Measurements from ENCODE around the gene EFCAB5. TPM values are rescaled to one million over a fixed set of nuclear protein-coding genes. Genes with fewer than 3 reads are reported as not detected.

EFCAB5 gene
- total and polyA plus RNA-seq, 2 experiments from 2014 or later = 0.68 TPM; not detected in 1

DNA sequence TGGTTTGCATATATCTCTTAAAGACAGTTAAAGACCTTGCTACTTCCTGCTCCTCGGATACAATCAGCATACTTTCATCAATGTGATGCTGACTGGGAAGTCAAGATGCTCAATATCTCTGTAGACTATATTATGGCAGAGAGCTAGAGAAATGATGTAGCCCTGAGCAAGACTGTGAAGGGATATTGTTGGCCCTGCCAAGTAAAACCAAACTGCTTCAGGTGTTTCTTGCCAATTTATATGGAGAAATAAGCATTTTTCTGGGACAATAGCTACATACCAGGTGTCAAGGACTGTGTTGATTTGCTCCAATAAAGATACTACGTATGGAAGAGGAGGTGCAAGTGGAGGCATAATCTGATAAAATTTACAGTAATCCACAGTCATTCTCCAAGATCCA lies 4.7 kb upstream of the EFCAB5 start (continued):
- TF ChIP-seq, protein P1, sequence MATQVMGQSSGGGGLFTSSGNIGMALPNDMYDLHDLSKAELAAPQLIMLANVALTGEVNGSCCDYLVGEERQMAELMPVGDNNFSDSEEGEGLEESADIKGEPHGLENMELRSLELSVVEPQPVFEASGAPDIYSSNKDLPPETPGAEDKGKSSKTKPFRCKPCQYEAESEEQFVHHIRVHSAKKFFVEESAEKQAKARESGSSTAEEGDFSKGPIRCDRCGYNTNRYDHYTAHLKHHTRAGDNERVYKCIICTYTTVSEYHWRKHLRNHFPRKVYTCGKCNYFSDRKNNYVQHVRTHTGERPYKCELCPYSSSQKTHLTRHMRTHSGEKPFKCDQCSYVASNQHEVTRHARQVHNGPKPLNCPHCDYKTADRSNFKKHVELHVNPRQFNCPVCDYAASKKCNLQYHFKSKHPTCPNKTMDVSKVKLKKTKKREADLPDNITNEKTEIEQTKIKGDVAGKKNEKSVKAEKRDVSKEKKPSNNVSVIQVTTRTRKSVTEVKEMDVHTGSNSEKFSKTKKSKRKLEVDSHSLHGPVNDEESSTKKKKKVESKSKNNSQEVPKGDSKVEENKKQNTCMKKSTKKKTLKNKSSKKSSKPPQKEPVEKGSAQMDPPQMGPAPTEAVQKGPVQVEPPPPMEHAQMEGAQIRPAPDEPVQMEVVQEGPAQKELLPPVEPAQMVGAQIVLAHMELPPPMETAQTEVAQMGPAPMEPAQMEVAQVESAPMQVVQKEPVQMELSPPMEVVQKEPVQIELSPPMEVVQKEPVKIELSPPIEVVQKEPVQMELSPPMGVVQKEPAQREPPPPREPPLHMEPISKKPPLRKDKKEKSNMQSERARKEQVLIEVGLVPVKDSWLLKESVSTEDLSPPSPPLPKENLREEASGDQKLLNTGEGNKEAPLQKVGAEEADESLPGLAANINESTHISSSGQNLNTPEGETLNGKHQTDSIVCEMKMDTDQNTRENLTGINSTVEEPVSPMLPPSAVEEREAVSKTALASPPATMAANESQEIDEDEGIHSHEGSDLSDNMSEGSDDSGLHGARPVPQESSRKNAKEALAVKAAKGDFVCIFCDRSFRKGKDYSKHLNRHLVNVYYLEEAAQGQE (IDR thresholded peaks at IDR 0.05; ENCODE audit: unreplicated experiment) = no peak
- TF ChIP-seq, protein P2, sequence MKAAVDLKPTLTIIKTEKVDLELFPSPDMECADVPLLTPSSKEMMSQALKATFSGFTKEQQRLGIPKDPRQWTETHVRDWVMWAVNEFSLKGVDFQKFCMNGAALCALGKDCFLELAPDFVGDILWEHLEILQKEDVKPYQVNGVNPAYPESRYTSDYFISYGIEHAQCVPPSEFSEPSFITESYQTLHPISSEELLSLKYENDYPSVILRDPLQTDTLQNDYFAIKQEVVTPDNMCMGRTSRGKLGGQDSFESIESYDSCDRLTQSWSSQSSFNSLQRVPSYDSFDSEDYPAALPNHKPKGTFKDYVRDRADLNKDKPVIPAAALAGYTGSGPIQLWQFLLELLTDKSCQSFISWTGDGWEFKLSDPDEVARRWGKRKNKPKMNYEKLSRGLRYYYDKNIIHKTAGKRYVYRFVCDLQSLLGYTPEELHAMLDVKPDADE (IDR thresholded peaks at IDR 0.05) = no peak
- TF ChIP-seq EZH2phosphoT487 (IDR thresholded peaks at IDR 0.05; ENCODE audit: unreplicated experiment) (no peak), STAT1 (IDR thresholded peaks at IDR 0.05; ENCODE audit: unreplicated experiment) (no peak), ZNF331 (CRISPR knock-in tag; IDR thresholded peaks at IDR 0.05; ENCODE audit: low read depth) (no peak), CREB1 (CRISPR knock-in tag; IDR thresholded peaks at IDR 0.05; ENCODE audit: low read depth) (no peak)

DNA sequence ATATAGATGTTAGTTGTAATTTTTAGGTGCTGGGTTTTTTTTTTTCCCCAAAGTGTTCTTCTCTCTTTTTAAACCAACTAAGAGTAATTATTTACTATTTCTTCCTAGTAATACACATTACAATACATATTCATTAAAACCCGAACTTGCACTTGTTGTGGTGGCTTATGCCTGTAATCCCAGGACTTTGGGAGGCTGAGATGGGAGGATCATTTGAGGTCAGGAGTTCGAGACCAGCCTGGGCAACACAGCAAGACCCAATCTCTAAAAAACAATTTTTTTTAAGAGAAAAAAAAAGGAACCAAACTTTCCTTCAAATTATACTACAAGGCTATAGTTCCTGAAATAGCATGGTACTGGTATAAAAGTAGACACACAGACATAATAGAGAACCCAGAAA lies 3.8 kb downstream of the EFCAB5 start:
- no peak overlapping the region for H3K4me3 ChIP-seq
- DNase-seq (ENCODE audit: low spot score) (no peak), ATAC-seq (no peak)
- no peaks in the 10 kb centered on the region for H3F3A ChIP-seq (replicated peaks; ENCODE audit: low read depth)
- Mint-ChIP-seq H3K27ac (no peak overlapping the region), H3K27me3 (ENCODE audit: insufficient read depth, low read depth, poor library complexity) (peaks cover 6% of the 10 kb centered on the region), H3K36me3 (ENCODE audit: low read depth) (no peaks in the 10 kb centered on the region), H3K9me3 (no peaks in the 10 kb centered on the region), H3K4me3 (no peak overlapping the region), H3K4me1 (no peaks in the 10 kb centered on the region)
- no peaks in the 10 kb centered on the region for H3K4me1 ChIP-seq (ENCODE audit: insufficient read depth)
- H3K27ac ChIP-seq (ENCODE audit: low read depth) = no peak overlapping the region
- H3K79me2 ChIP-seq (replicated peaks; ENCODE audit: insufficient read depth) = no peaks in the 10 kb centered on the region
- no peaks in the 10 kb centered on the region for H3K36me3 ChIP-seq (ENCODE audit: insufficient read depth)
- H2AFZ ChIP-seq = no peak overlapping the region
- no peaks in the 10 kb centered on the region for H3K27me3 ChIP-seq (ENCODE audit: insufficient read depth)
- no peak overlapping the region for H3K4me2 ChIP-seq
- TF ChIP-seq, protein P3, sequence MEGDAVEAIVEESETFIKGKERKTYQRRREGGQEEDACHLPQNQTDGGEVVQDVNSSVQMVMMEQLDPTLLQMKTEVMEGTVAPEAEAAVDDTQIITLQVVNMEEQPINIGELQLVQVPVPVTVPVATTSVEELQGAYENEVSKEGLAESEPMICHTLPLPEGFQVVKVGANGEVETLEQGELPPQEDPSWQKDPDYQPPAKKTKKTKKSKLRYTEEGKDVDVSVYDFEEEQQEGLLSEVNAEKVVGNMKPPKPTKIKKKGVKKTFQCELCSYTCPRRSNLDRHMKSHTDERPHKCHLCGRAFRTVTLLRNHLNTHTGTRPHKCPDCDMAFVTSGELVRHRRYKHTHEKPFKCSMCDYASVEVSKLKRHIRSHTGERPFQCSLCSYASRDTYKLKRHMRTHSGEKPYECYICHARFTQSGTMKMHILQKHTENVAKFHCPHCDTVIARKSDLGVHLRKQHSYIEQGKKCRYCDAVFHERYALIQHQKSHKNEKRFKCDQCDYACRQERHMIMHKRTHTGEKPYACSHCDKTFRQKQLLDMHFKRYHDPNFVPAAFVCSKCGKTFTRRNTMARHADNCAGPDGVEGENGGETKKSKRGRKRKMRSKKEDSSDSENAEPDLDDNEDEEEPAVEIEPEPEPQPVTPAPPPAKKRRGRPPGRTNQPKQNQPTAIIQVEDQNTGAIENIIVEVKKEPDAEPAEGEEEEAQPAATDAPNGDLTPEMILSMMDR (conservative IDR thresholded peaks at IDR 0.05; ENCODE audit: low read depth in 2 of 2) = no peak
- TF ChIP-seq POLR2AphosphoS5 (IDR thresholded peaks at IDR 0.05; ENCODE audit: low read depth) (no peak), EZH2phosphoT487 (IDR thresholded peaks at IDR 0.05; ENCODE audit: unreplicated experiment) (no peak), STAT1 (IDR thresholded peaks at IDR 0.05; ENCODE audit: unreplicated experiment) (no peak), NANOG (IDR thresholded peaks at IDR 0.05; ENCODE audit: borderline replicate concordance) (no peak), CREB1 (CRISPR knock-in tag; IDR thresholded peaks at IDR 0.05; ENCODE audit: low read depth) (no peak), ZNF114 (CRISPR knock-in tag; IDR thresholded peaks at IDR 0.05) (no peak), JUNB (IDR thresholded peaks at IDR 0.05; ENCODE audit: unreplicated experiment) (no peak)
- TF ChIP-seq, protein P2 (IDR thresholded peaks at IDR 0.05) = no peak
- TF ChIP-seq, protein P4, sequence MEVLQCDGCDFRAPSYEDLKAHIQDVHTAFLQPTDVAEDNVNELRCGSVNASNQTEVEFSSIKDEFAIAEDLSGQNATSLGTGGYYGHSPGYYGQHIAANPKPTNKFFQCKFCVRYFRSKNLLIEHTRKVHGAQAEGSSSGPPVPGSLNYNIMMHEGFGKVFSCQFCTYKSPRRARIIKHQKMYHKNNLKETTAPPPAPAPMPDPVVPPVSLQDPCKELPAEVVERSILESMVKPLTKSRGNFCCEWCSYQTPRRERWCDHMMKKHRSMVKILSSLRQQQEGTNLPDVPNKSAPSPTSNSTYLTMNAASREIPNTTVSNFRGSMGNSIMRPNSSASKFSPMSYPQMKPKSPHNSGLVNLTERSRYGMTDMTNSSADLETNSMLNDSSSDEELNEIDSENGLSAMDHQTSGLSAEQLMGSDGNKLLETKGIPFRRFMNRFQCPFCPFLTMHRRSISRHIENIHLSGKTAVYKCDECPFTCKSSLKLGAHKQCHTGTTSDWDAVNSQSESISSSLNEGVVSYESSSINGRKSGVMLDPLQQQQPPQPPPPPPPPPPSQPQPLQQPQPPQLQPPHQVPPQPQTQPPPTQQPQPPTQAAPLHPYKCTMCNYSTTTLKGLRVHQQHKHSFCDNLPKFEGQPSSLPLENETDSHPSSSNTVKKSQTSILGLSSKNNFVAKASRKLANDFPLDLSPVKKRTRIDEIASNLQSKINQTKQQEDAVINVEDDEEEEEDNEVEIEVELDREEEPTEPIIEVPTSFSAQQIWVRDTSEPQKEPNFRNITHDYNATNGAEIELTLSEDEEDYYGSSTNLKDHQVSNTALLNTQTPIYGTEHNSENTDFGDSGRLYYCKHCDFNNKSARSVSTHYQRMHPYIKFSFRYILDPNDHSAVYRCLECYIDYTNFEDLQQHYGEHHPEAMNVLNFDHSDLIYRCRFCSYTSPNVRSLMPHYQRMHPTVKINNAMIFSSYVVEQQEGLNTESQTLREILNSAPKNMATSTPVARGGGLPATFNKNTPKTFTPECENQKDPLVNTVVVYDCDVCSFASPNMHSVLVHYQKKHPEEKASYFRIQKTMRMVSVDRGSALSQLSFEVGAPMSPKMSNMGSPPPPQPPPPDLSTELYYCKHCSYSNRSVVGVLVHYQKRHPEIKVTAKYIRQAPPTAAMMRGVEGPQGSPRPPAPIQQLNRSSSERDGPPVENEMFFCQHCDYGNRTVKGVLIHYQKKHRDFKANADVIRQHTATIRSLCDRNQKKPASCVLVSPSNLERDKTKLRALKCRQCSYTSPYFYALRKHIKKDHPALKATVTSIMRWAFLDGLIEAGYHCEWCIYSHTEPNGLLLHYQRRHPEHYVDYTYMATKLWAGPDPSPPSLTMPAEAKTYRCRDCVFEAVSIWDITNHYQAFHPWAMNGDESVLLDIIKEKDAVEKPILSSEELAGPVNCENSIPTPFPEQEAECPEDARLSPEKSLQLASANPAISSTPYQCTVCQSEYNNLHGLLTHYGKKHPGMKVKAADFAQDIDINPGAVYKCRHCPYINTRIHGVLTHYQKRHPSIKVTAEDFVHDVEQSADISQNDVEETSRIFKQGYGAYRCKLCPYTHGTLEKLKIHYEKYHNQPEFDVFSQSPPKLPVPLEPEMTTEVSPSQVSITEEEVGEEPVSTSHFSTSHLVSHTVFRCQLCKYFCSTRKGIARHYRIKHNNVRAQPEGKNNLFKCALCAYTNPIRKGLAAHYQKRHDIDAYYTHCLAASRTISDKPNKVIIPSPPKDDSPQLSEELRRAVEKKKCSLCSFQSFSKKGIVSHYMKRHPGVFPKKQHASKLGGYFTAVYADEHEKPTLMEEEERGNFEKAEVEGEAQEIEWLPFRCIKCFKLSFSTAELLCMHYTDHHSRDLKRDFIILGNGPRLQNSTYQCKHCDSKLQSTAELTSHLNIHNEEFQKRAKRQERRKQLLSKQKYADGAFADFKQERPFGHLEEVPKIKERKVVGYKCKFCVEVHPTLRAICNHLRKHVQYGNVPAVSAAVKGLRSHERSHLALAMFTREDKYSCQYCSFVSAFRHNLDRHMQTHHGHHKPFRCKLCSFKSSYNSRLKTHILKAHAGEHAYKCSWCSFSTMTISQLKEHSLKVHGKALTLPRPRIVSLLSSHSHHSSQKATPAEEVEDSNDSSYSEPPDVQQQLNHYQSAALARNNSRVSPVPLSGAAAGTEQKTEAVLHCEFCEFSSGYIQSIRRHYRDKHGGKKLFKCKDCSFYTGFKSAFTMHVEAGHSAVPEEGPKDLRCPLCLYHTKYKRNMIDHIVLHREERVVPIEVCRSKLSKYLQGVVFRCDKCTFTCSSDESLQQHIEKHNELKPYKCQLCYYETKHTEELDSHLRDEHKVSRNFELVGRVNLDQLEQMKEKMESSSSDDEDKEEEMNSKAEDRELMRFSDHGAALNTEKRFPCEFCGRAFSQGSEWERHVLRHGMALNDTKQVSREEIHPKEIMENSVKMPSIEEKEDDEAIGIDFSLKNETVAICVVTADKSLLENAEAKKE (CRISPR knock-in tag; IDR thresholded peaks at IDR 0.05) = no peak
- H3K9me2 ChIP-seq (ENCODE audit: insufficient read depth) = no peaks in the 10 kb centered on the region
- H4K20me1 ChIP-seq (replicated peaks; ENCODE audit: insufficient read depth) = no peaks in the 10 kb centered on the region

Data from GM23338 (cell line).